Hepatocyte (in vitro differentiated cells): ENCODE results near the gene FAM107A.

Experiments used
- EZH2 ChIP-seq: fragments of 200-600 bp; sonication (generic); IDR thresholded peaks from 2 replicates; pipeline ENCODE4 v1.6.1; 2016; ENCODE audit warnings: antibody characterized with exemption, mild to moderate bottlenecking, borderline replicate concordance
- EZH2phosphoT487 ChIP-seq: fragments of 200-600 bp; sonication (generic); IDR thresholded peaks from one replicate; pipeline ENCODE4 v1.6.1; 2018; ENCODE audit warnings: antibody characterized with exemption, mild to moderate bottlenecking, low read depth, moderate library complexity; ENCODE audit not compliant: unreplicated experiment, severe bottlenecking
- TF ChIP-seq, protein P1 (sequence below): fragments of 200-600 bp; sonication (generic); IDR thresholded peaks from 2 replicates; pipeline ENCODE4 v1.5.1; 2016; ENCODE audit warnings: antibody characterized with exemption, mild to moderate bottlenecking; ENCODE audit not compliant: poor library complexity

DNA sequence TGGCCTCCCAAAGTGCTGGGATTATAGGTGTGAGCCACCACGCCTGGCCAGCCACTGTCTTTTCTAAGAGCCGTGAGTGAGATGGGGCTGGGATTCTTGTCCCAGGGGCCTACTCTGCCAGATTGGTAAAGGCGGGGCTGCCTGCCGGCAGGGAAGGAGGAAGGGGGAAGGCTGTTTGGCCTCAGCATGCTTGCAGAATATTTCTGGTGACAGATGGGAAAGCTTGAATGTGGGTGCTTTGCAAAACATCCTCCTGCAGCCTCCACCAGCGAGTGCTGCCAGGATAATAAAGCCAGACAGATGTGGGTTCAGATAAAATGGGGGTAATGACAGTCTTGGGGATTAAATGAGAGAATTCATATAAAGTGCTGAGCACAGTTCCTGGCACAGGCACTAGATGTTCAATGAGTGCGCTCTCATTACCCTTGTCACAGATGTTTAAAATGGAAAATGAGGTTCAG is 20.4 kb downstream of the FAM107A start:
- TF ChIP-seq, protein P1, sequence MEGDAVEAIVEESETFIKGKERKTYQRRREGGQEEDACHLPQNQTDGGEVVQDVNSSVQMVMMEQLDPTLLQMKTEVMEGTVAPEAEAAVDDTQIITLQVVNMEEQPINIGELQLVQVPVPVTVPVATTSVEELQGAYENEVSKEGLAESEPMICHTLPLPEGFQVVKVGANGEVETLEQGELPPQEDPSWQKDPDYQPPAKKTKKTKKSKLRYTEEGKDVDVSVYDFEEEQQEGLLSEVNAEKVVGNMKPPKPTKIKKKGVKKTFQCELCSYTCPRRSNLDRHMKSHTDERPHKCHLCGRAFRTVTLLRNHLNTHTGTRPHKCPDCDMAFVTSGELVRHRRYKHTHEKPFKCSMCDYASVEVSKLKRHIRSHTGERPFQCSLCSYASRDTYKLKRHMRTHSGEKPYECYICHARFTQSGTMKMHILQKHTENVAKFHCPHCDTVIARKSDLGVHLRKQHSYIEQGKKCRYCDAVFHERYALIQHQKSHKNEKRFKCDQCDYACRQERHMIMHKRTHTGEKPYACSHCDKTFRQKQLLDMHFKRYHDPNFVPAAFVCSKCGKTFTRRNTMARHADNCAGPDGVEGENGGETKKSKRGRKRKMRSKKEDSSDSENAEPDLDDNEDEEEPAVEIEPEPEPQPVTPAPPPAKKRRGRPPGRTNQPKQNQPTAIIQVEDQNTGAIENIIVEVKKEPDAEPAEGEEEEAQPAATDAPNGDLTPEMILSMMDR, result no peak
- TF ChIP-seq EZH2phosphoT487, result no peak
- TF ChIP-seq EZH2, result no peak
